Liver (tissue), 3 donors: ENCODE results near the gene TUBGCP5.

Experiments used
- FOXA1 ChIP-seq: IDR thresholded peaks from 2 replicates; pipeline ENCODE4 v1.6.1; 2016; ENCODE audit warnings: antibody characterized with exemption
- FOXA2 ChIP-seq: IDR thresholded peaks from 2 replicates; pipeline ENCODE4 v1.6.1; 2016; ENCODE audit warnings: antibody characterized with exemption
- HNF4G ChIP-seq: IDR thresholded peaks from 2 replicates; pipeline ENCODE4 v1.6.1; 2016; ENCODE audit warnings: antibody characterized with exemption
- JUND ChIP-seq, 2 donors: IDR thresholded peaks; 2 replicates each; pipeline ENCODE4 v1.6.1; 2016; ENCODE audit warnings: antibody characterized with exemption in 2 of 2
- RAD21 ChIP-seq, 2 donors: IDR thresholded peaks; 2 replicates each; pipeline ENCODE4 v1.6.1; 2016; ENCODE audit warnings: antibody characterized with exemption in 2 of 2, mild to moderate bottlenecking in 2 of 2
- RXRA ChIP-seq, 2 donors: IDR thresholded peaks; 2 replicates each; pipeline ENCODE4 v1.6.1; 2017 to 2018; ENCODE audit warnings: antibody characterized with exemption in 2 of 2, mild to moderate bottlenecking in 1 of 2
- SP1 ChIP-seq: IDR thresholded peaks from 2 replicates; pipeline ENCODE4 v1.6.1; 2018; ENCODE audit warnings: antibody characterized with exemption, mild to moderate bottlenecking
- TAF1 ChIP-seq: conservative IDR thresholded peaks from 2 replicates; pipeline ENCODE4 v1.6.1; 2016; ENCODE audit warnings: antibody characterized with exemption, mild to moderate bottlenecking
- YY1 ChIP-seq: IDR thresholded peaks from 2 replicates; pipeline ENCODE4 v1.6.1; 2016; ENCODE audit warnings: antibody characterized with exemption, mild to moderate bottlenecking
- TF ChIP-seq, protein P1 (sequence below): fragments of 150-350 bp; IDR thresholded peaks from 2 replicates; pipeline ENCODE4 v1.5.1; 2017; ENCODE audit warnings: improper control_type of control experiment, low read depth, low read length; ENCODE audit not compliant: missing input control
- TF ChIP-seq, protein P2 (sequence below): IDR thresholded peaks from 2 replicates; pipeline ENCODE4 v1.6.1; 2016; ENCODE audit warnings: antibody characterized with exemption
- TF ChIP-seq, protein P3 (sequence below): IDR thresholded peaks from 2 replicates; pipeline ENCODE4 v1.6.1; 2016; ENCODE audit warnings: antibody characterized with exemption
- TF ChIP-seq, protein P4 (sequence below): IDR thresholded peaks from 2 replicates; pipeline ENCODE4 v1.6.1; 2016; ENCODE audit warnings: antibody characterized with exemption
- donor health status: healthy.
- donor health status: healthy.

DNA sequence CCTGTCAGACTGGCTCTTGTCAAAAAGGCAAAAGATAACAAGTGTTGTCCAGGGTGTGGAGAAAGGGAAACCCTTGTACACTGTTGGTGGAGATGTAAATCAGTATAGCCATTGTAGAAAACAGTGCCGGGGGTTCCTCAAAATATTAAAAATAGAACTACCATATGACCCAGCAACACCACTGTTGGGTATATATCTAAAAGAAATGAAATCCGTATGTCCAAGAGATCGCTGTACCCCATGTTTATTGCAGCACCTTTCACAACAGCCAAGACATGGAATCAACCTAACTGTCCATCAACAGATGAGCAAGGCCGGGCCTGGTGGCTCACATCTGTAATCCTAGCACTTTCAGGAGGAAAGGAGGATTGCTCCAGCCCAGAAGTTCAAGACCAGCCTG lies 65.4 kb downstream of the TUBGCP5 start:
- TF ChIP-seq TAF1 (no peak), YY1 (no peak), RAD21 (IDR thresholded peaks at IDR 0.05) (no peak), HNF4G (no peak), RXRA (IDR thresholded peaks at IDR 0.05) (no peak), FOXA1 (no peak), JUND (IDR thresholded peaks at IDR 0.05) (no peak), SP1 (no peak), FOXA2 (no peak)
- TF ChIP-seq, protein P1, sequence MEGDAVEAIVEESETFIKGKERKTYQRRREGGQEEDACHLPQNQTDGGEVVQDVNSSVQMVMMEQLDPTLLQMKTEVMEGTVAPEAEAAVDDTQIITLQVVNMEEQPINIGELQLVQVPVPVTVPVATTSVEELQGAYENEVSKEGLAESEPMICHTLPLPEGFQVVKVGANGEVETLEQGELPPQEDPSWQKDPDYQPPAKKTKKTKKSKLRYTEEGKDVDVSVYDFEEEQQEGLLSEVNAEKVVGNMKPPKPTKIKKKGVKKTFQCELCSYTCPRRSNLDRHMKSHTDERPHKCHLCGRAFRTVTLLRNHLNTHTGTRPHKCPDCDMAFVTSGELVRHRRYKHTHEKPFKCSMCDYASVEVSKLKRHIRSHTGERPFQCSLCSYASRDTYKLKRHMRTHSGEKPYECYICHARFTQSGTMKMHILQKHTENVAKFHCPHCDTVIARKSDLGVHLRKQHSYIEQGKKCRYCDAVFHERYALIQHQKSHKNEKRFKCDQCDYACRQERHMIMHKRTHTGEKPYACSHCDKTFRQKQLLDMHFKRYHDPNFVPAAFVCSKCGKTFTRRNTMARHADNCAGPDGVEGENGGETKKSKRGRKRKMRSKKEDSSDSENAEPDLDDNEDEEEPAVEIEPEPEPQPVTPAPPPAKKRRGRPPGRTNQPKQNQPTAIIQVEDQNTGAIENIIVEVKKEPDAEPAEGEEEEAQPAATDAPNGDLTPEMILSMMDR = no peak
- TF ChIP-seq, protein P2, sequence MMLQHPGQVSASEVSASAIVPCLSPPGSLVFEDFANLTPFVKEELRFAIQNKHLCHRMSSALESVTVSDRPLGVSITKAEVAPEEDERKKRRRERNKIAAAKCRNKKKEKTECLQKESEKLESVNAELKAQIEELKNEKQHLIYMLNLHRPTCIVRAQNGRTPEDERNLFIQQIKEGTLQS = no peak
- TF ChIP-seq, protein P3, sequence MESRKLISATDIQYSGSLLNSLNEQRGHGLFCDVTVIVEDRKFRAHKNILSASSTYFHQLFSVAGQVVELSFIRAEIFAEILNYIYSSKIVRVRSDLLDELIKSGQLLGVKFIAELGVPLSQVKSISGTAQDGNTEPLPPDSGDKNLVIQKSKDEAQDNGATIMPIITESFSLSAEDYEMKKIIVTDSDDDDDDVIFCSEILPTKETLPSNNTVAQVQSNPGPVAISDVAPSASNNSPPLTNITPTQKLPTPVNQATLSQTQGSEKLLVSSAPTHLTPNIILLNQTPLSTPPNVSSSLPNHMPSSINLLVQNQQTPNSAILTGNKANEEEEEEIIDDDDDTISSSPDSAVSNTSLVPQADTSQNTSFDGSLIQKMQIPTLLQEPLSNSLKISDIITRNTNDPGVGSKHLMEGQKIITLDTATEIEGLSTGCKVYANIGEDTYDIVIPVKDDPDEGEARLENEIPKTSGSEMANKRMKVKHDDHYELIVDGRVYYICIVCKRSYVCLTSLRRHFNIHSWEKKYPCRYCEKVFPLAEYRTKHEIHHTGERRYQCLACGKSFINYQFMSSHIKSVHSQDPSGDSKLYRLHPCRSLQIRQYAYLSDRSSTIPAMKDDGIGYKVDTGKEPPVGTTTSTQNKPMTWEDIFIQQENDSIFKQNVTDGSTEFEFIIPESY = no peak
- TF ChIP-seq, protein P4, sequence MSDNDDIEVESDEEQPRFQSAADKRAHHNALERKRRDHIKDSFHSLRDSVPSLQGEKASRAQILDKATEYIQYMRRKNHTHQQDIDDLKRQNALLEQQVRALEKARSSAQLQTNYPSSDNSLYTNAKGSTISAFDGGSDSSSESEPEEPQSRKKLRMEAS = no peak
